Osteoblast (primary cell): ENCODE measurements around the gene PFDN4. TPM values are rescaled to one million over a fixed set of nuclear protein-coding genes. Genes with fewer than 3 reads are reported as not detected.

Experiments used
- DNase-seq: peaks from one replicate; pipeline ENCODE4 v3.0.0; 2011; ENCODE audit warnings: low spot score, mixed read lengths; ENCODE audit not compliant: insufficient read length; ENCODE audit errors: missing footprints
- H2AFZ ChIP-seq: 2 replicates; pipeline ENCODE4 v1.6.0; 2011; ENCODE audit warnings: mild to moderate bottlenecking, low read length
- H3K27ac ChIP-seq: 2 replicates; pipeline ENCODE4 v1.5.1; 2011; ENCODE audit warnings: mild to moderate bottlenecking, low read depth, low read length, moderate library complexity
- H3K27me3 ChIP-seq: 2 replicates; pipeline ENCODE4 v1.6.0; 2012; ENCODE audit warnings: mild to moderate bottlenecking, control low read depth, inconsistent platforms, low read length, moderate library complexity; ENCODE audit not compliant: insufficient read depth
- H3K36me3 ChIP-seq: 2 replicates; pipeline ENCODE4 v1.5.1; 2011; ENCODE audit warnings: mild to moderate bottlenecking, low read length, control low read depth, moderate library complexity; ENCODE audit not compliant: insufficient read depth
- H3K4me1 ChIP-seq: 2 replicates; pipeline ENCODE4 v1.5.1; 2011; ENCODE audit warnings: mild to moderate bottlenecking, low read length, control low read depth, moderate library complexity; ENCODE audit not compliant: insufficient read depth
- H3K4me2 ChIP-seq: 2 replicates; pipeline ENCODE4 v1.6.0; 2011; ENCODE audit warnings: mild to moderate bottlenecking, low read length; ENCODE audit not compliant: insufficient read depth
- H3K4me3 ChIP-seq: fragments of 200-600 bp; sonication (generic); 3 replicates; pipeline ENCODE4 v1.5.1; 2012; ENCODE audit warnings: mild to moderate bottlenecking, low read length, inconsistent platforms; ENCODE audit not compliant: insufficient read depth
- H3K79me2 ChIP-seq: 2 replicates; pipeline ENCODE4 v1.6.0; 2012; ENCODE audit warnings: mild to moderate bottlenecking, low read length, control low read depth, inconsistent platforms; ENCODE audit not compliant: insufficient read depth
- H3K9me3 ChIP-seq: 2 replicates; pipeline ENCODE4 v1.5.1; 2011; ENCODE audit warnings: low read depth, low read length, control low read depth
- H4K20me1 ChIP-seq: 2 replicates; pipeline ENCODE4 v1.6.0; 2012; ENCODE audit warnings: mild to moderate bottlenecking, low read length, control low read depth; ENCODE audit not compliant: insufficient read depth
- CTCF ChIP-seq: IDR thresholded peaks from 2 replicates; pipeline ENCODE4 v1.5.1; 2011; ENCODE audit warnings: mild to moderate bottlenecking, low read depth, low read length, moderate library complexity; ENCODE audit errors: extremely low read depth
- total RNA-seq: library from RNA; depleted of rRNA; stranded (reverse); fragments of >200 nt; gene quantifications from 2 replicates; pipeline ENCODE4 v1.2.3, GENCODE V29; 2012

PFDN4 gene
- total RNA-seq, 1 donor = 93.0 TPM

GRCh38 chr20:54268941-54269340, 61.1 kb downstream of the PFDN4 start:
- Histone ChIP-seq H3K27ac (no peak overlapping the region), H3K9me3 (no peaks in the 10 kb centered on the region), H3K4me2 (no peak overlapping the region), H3K4me1 (peaks cover 7% of the 10 kb centered on the region), H3K27me3 (no peaks in the 10 kb centered on the region), H3K36me3 (no peaks in the 10 kb centered on the region), H4K20me1 (no peaks in the 10 kb centered on the region), H2AFZ (no peak overlapping the region), H3K79me2 (no peaks in the 10 kb centered on the region), H3K4me3 (no peak overlapping the region)
- no peak for DNase-seq
- no peak for TF ChIP-seq CTCF

Other genes with a start within 250 kb of the PFDN4 start
- gene BCAS1, start 137.5 kb upstream of the PFDN4 start, total RNA-seq = under 0.01 TPM in 1 of 2 replicates, not detected in the other
- gene CYP24A1, start 34.1 kb upstream of the PFDN4 start, total RNA-seq = not detected in 2 replicates